Thyroid gland (tissue), 4 donors: Measurements from ENCODE around the gene LUM. TPM values are rescaled to one million over a fixed set of nuclear protein-coding genes. Genes with fewer than 3 reads are reported as not detected.

Experiments used
- DNase-seq, 2 donors: peaks; one replicate each; pipeline ENCODE4 v3.0.0-alpha.2; 2019
- H3K27ac ChIP-seq, 3 donors: fragments of 200-600 bp; sonication (generic); 1 replicate in 2 of 3; 2 replicates in 1 of 3; pipeline ENCODE4 v1.5.1; 2016 to 2019; ENCODE audit warnings: mild to moderate bottlenecking in 1 of 3, moderate library complexity in 1 of 3
- H3K27me3 ChIP-seq: fragments of 200-600 bp; sonication (generic); one replicate; pipeline ENCODE4 v1.5.1; 2019
- H3K36me3 ChIP-seq, 2 donors: fragments of 200-600 bp; sonication (generic); one replicate each; pipeline ENCODE4 v1.5.1; 2016 to 2019
- H3K4me1 ChIP-seq, 2 donors: fragments of 200-600 bp; sonication (generic); one replicate each; pipeline ENCODE4 v1.5.1; 2017 to 2019
- H3K4me3 ChIP-seq, 3 donors: fragments of 200-600 bp; sonication (generic); replicated peaks in 1 of 3; 1 replicate in 2 of 3; 2 replicates in 1 of 3; pipeline ENCODE4 v1.5.1; 2016; ENCODE audit warnings: mild to moderate bottlenecking in 1 of 3
- H3K9me3 ChIP-seq: fragments of 200-600 bp; sonication (generic); one replicate; pipeline ENCODE4 v1.5.1; 2017
- CTCF ChIP-seq, 6 experiments: fragments of 200-600 bp in 3 of 6; fragments of 450-650 bp in 3 of 6; sonication (generic) in 3 of 6; IDR thresholded peaks; one replicate each; pipeline ENCODE4 v1.5.1; 2016 to 2019; ENCODE audit warnings: antibody characterized with exemption in 6 of 6, mild to moderate bottlenecking in 2 of 6, inconsistent platforms in 1 of 6, moderate library complexity in 1 of 6
- POLR2A ChIP-seq, 2 donors: fragments of 450-650 bp; IDR thresholded peaks; one replicate each; pipeline ENCODE4 v1.6.1; 2017; ENCODE audit warnings: antibody characterized with exemption in 2 of 2, mild to moderate bottlenecking in 2 of 2, moderate library complexity in 1 of 2
- WGBS, 2 donors: methylation state at CpG; one replicate each; pipeline ENCODE4 v1.1.5; 2017; 5-methylcytosine and 5-hydroxymethylcytosine counted together
- intact Hi-C: fragments of 100-400 bp; cut with DNase I; formaldehyde crosslinking; loops from one replicate; pipeline ENCODE4 v1.15.1; 2023
- total RNA-seq, 4 donors: library from RNA; depleted of rRNA; stranded (reverse); fragments of >200 nt; gene quantifications; one replicate each; pipeline ENCODE4 v1.2.3, GENCODE V29; 2016

LUM gene
- total RNA-seq, 4 donors from 2014 or later, result 36.7 to 840 (median 127) TPM

GRCh38 chr12:91077228-91077954 is 33.9 kb downstream of the LUM start:
- intact Hi-C loops, result no loop called here
- Histone ChIP-seq H3K27me3 (no peaks in the 10 kb centered on the region), H3K9me3 (no peaks in the 10 kb centered on the region), H3K27ac (no peak overlapping the region), H3K4me1 (no peaks in the 10 kb centered on the region), H3K36me3 (no peaks in the 10 kb centered on the region), H3K4me3 (no peak overlapping the region)
- DNase-seq, result no peak
- 93 to 95% methylated on average over 5 of the region's 5 CpGs for WGBS, 2 donors
- no peak for TF ChIP-seq CTCF (IDR thresholded peaks at IDR 0.05)
- no peak for TF ChIP-seq POLR2A (IDR thresholded peaks at IDR 0.05)

GRCh38 chr12:91074851-91075250 is 36.4 kb downstream of the LUM start:
- 78 to 89% methylated on average over 1 of the region's 1 CpG for WGBS, 2 donors
- TF ChIP-seq CTCF (IDR thresholded peaks at IDR 0.05) (no peak), POLR2A (IDR thresholded peaks at IDR 0.05) (no peak)
- Histone ChIP-seq H3K9me3 (no peaks in the 10 kb centered on the region), H3K4me1 (no peaks in the 10 kb centered on the region), H3K27ac (no peak overlapping the region), H3K36me3 (no peaks in the 10 kb centered on the region), H3K4me3 (no peak overlapping the region), H3K27me3 (no peaks in the 10 kb centered on the region)
- intact Hi-C loops, result no loop called here
- DNase-seq, result no peak

GRCh38 chr12:91074154-91074709 is 37.1 kb downstream of the LUM start:
- Histone ChIP-seq H3K27me3 (no peaks in the 10 kb centered on the region), H3K4me1 (no peaks in the 10 kb centered on the region), H3K9me3 (no peaks in the 10 kb centered on the region), H3K36me3 (no peaks in the 10 kb centered on the region), H3K4me3 (no peak overlapping the region), H3K27ac (no peak overlapping the region)
- no peak for DNase-seq
- 64 to 68% methylated on average over 6 of the region's 6 CpGs for WGBS, 2 donors
- TF ChIP-seq POLR2A (IDR thresholded peaks at IDR 0.05), result no peak
- intact Hi-C loops, result no loop called here

- Histone ChIP-seq H3K4me1 (no peaks in the 10 kb centered on the region), H3K27ac (no peak overlapping the region), H3K9me3 (no peaks in the 10 kb centered on the region), H3K36me3 (no peaks in the 10 kb centered on the region), H3K4me3 (no peak overlapping the region), H3K27me3 (no peaks in the 10 kb centered on the region)
- TF ChIP-seq POLR2A (IDR thresholded peaks at IDR 0.05) (no peak), CTCF (IDR thresholded peaks at IDR 0.05) (no peak)
- DNase-seq, result no peak
- intact Hi-C loops, result no loop called here
Observed at GRCh38 chr12:91073426-91073825, 37.9 kb downstream of the LUM start.

GRCh38 chr12:91072931-91073330 is 38.4 kb downstream of the LUM start:
- no peaks in the 10 kb centered on the region for H3K4me1 ChIP-seq
- no peak overlapping the region for H3K27ac ChIP-seq
- no peak overlapping the region for H3K4me3 ChIP-seq
- no peaks in the 10 kb centered on the region for H3K36me3 ChIP-seq
- intact Hi-C loops, result no loop called here
- no peak for DNase-seq
- H3K9me3 ChIP-seq, result no peaks in the 10 kb centered on the region
- TF ChIP-seq POLR2A (IDR thresholded peaks at IDR 0.05) (no peak), CTCF (IDR thresholded peaks at IDR 0.05) (no peak)
- WGBS, 2 donors, result 88 to 94% methylated on average over 2 of the region's 2 CpGs
- H3K27me3 ChIP-seq, result no peaks in the 10 kb centered on the region
